Measurements from ENCODE around the gene GH2. TPM values are rescaled to one million over a fixed set of nuclear protein-coding genes. Genes with fewer than 3 reads are reported as not detected.

GH2 gene
- polyA plus RNA-seq, 4 donors = not detected

DNA sequence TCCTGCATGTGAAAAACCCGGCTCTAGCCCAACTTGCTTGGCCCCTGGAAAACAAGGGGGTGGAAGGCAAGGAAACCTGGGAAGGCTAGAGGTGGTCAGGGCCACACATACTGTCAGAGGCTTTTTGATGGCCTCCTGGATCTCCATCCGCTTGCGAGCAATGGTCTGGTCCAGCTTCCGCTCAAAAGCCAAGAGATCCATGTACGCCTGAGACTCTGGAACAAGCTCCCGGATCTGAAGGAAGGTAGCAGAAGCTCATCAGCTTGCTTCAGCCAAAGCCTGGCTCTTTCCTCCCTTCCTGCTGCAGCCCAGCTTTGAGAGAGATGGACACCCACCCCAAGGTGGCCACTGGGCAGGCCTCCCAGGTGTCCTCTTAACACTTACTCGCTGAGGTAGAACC lies 44.9 kb downstream of the GH2 start:
- FAIRE-seq = no peak

DNA sequence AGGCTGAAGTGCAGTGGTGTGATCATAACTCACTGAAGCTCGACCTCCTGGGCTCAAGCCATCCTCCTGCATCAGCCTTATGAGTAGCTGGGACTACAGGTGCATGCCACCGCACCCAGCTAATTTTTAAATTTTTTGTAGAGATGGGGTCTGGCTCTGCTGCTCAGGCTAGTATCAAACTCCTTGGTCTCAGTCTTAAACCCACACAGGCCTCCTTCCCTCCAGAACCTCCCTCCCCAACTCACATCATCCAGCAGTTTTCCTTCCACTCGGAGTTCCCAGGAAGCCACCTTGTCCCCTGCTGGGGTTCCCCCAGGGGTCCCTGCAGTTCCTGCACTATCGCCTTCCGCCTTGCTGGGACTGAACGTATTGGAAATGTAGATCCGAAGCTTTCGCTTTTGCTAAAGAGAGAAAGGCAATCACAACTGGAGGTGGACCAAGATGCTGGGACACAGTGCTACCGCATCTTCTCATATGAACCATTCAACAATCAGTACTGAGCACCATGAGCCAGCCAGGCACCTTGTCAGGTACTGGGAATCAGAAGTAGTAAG lies 46.5 kb downstream of the GH2 start:
- Histone ChIP-seq H3K4me3 (ENCODE audit: low read depth in 1 of 3, low read length in 3 of 3) (no peak overlapping the region), H3K36me3 (ENCODE audit: control insufficient read depth in 3 of 3, insufficient read depth in 2 of 3, low read depth in 1 of 3, low read length in 3 of 3) (peaks cover 25 to 80% (median 27%) of the 10 kb centered on the region in 3 donors), H3K27ac (ENCODE audit: low read depth in 1 of 3, low read length in 2 of 3) (no peak overlapping the region), H3K4me1 (ENCODE audit: control insufficient read depth in 3 of 3, insufficient read depth in 2 of 3, low read depth in 1 of 3, low read length in 2 of 3) (peaks cover 3 to 9% (median 9%) of the 10 kb centered on the region in 3 donors), H3K27me3 (ENCODE audit: control insufficient read depth in 3 of 3, insufficient read depth in 3 of 3, low read length in 3 of 3) (no peaks in the 10 kb centered on the region), H3K9me3 (ENCODE audit: control insufficient read depth in 2 of 2, insufficient read depth in 1 of 2, low read depth in 1 of 2, low read length in 1 of 2) (no peaks in the 10 kb centered on the region)
- WGBS, 3 donors = 87 to 89% (median 87%) methylated on average over 9 of the region's 9 CpGs
- FAIRE-seq (no peak), DNase-seq (no peak)

More for the DNA sequence above, 44.9 kb downstream of the GH2 start:
- Histone ChIP-seq H3K4me3 (ENCODE audit: low read depth in 1 of 3, low read length in 3 of 3) (no peak overlapping the region), H3K27me3 (ENCODE audit: control insufficient read depth in 3 of 3, insufficient read depth in 3 of 3, low read length in 3 of 3) (no peaks in the 10 kb centered on the region), H3K9me3 (ENCODE audit: control insufficient read depth in 2 of 2, insufficient read depth in 1 of 2, low read depth in 1 of 2, low read length in 1 of 2) (no peaks in the 10 kb centered on the region), H3K36me3 (ENCODE audit: control insufficient read depth in 3 of 3, insufficient read depth in 2 of 3, low read depth in 1 of 3, low read length in 3 of 3) (peaks cover 16 to 72% (median 21%) of the 10 kb centered on the region in 3 donors), H3K27ac (ENCODE audit: low read depth in 1 of 3, low read length in 2 of 3) (no peak overlapping the region), H3K4me1 (ENCODE audit: control insufficient read depth in 3 of 3, insufficient read depth in 2 of 3, low read depth in 1 of 3, low read length in 2 of 3) (peaks cover 9 to 21% (median 17%) of the 10 kb centered on the region in 3 donors)
- DNase-seq = no peak
- 96 to 97% (median 96%) methylated on average over 7 of the region's 7 CpGs for WGBS, 3 donors

DNA sequence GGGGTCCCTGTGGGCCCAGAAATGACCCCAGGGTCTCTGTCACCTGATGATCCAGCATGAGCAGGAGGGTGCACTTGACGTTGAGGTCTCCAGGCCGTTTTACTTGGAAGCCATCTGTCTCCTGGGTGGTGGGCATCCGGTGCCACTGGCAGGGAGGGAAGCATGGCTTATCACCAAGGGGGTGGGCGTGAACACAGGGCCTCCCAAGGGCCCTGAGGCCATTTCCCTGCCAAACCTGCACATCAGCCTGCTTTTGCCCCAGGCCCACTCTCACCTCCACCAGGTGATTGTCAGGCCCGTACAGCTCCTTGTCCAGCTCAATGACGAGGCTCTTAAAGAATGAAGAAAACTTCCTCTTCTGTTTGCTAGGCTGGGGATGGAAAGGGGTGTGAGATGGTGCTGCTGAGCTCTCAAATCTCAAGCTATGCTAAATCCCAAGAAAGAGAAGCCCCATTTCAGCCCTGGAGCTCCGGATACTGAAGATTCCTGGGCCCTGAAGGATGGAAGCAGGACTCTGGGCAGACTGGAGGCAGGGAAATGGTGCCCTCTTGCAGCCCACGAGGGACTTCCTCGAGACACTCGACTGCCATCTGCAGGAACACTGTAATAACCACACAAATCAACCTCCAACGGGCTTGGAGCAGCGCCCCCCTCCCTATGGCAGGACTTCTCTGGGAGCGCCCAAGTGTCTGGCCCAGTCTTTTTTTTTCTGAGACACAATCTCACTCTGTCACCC lies 47.1 kb downstream of the GH2 start:
- Histone ChIP-seq H3K9me3 (ENCODE audit: control insufficient read depth in 2 of 2, insufficient read depth in 1 of 2, low read depth in 1 of 2, low read length in 1 of 2) (no peaks in the 10 kb centered on the region), H3K4me3 (ENCODE audit: low read depth in 1 of 3, low read length in 3 of 3) (no peak overlapping the region), H3K27ac (ENCODE audit: low read depth in 1 of 3, low read length in 2 of 3) (no peak overlapping the region), H3K36me3 (ENCODE audit: control insufficient read depth in 3 of 3, insufficient read depth in 2 of 3, low read depth in 1 of 3, low read length in 3 of 3) (peaks cover 28 to 86% (median 30%) of the 10 kb centered on the region in 3 donors), H3K4me1 (ENCODE audit: control insufficient read depth in 3 of 3, insufficient read depth in 2 of 3, low read depth in 1 of 3, low read length in 2 of 3) (peaks cover 3 to 7% (median 5%) of the 10 kb centered on the region in 3 donors), H3K27me3 (ENCODE audit: control insufficient read depth in 3 of 3, insufficient read depth in 3 of 3, low read length in 3 of 3) (no peaks in the 10 kb centered on the region)
- FAIRE-seq = no peak
- 39 to 44% (median 41%) methylated on average over 13 of the region's 13 CpGs for WGBS, 3 donors
- DNase-seq = peak; percentile 74 to 84

DNA sequence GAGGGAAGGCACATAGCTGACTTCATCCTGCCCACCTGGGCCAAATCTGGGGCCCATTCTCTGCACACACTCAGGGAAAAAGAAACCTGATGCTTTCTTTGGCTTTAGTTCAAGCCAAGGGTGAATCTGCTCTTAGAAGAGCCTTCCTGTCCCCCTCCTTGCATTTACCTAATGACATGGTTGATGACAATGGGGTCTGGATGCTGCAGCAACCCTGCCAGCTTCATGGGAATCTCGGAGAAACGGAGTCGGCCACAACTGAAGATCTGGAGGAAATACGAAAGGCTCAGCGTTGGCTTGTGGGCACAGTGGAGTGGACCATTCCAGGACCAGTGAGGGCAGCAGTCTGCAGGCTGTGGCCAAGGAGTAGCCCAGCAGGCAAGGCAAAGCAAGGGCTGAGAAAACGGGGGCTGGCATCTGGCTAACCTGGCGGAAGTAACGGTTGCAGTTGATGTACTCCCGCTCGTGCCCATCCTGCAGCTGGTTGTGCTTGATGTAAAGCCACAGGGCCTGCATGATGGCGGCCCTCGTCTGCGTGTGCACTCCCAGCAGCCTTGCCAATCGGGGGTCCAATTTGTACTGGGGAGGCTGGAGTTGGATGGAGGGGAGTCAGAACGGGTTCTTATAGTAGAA lies 47.9 kb downstream of the GH2 start:
- Histone ChIP-seq H3K4me1 (ENCODE audit: control insufficient read depth in 3 of 3, insufficient read depth in 2 of 3, low read depth in 1 of 3, low read length in 2 of 3) (peaks cover 3 to 6% (median 3%) of the 10 kb centered on the region in 3 donors), H3K36me3 (ENCODE audit: control insufficient read depth in 3 of 3, insufficient read depth in 2 of 3, low read depth in 1 of 3, low read length in 3 of 3) (peaks cover 30 to 92% (median 31%) of the 10 kb centered on the region in 3 donors), H3K27me3 (ENCODE audit: control insufficient read depth in 3 of 3, insufficient read depth in 3 of 3, low read length in 3 of 3) (no peaks in the 10 kb centered on the region), H3K4me3 (ENCODE audit: low read depth in 1 of 3, low read length in 3 of 3) (no peak overlapping the region), H3K27ac (ENCODE audit: low read depth in 1 of 3, low read length in 2 of 3) (no peak overlapping the region), H3K9me3 (ENCODE audit: control insufficient read depth in 2 of 2, insufficient read depth in 1 of 2, low read depth in 1 of 2, low read length in 1 of 2) (no peaks in the 10 kb centered on the region)
- FAIRE-seq = no peak
- 92 to 94% (median 93%) methylated on average over 15 of the region's 15 CpGs for WGBS, 3 donors
- DNase-seq = no peak

DNA sequence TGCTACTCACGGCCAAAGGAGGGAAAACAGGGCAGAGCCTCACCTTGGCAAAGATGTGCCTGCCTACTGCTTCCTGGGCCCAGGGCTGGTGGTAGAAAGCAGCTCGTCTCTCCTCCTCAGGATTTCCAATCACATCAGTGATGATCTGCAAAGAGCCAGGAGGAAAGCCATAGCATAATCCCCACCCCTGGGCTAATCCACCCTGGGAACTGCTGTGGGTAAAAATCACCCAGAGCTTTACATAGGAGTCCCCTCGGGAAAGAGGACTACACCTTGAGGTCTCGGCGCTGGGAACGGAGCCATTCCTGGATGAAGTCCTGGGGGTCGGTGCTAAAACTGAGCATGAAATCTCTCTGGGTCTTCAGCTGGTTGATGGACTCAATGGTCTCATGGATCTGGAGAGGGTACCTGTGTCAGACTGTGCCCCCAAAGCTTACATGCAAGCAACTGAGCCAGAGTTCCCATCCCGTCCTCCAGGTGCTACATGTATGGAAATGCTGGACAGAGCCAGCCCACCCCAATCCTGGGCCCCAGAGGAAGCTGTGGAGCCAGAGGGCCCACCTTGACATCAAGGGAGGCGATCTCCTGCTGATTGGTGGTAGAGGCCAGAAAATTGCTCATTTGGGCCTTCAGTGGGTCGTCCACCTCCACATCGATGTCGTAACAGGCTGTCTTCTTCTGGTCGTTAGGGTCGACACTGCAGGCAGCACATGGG lies 48.6 kb downstream of the GH2 start:
- Histone ChIP-seq H3K27ac (ENCODE audit: low read depth in 1 of 3, low read length in 2 of 3) (no peak overlapping the region), H3K4me3 (ENCODE audit: low read depth in 1 of 3, low read length in 3 of 3) (no peak overlapping the region), H3K4me1 (ENCODE audit: control insufficient read depth in 3 of 3, insufficient read depth in 2 of 3, low read depth in 1 of 3, low read length in 2 of 3) (peaks cover 3 to 13% (median 5%) of the 10 kb centered on the region in 3 donors), H3K9me3 (ENCODE audit: control insufficient read depth in 2 of 2, insufficient read depth in 1 of 2, low read depth in 1 of 2, low read length in 1 of 2) (no peaks in the 10 kb centered on the region), H3K27me3 (ENCODE audit: control insufficient read depth in 3 of 3, insufficient read depth in 3 of 3, low read length in 3 of 3) (no peaks in the 10 kb centered on the region), H3K36me3 (ENCODE audit: control insufficient read depth in 3 of 3, insufficient read depth in 2 of 3, low read depth in 1 of 3, low read length in 3 of 3) (peaks cover 30 to 90% (median 31%) of the 10 kb centered on the region in 3 donors)
- 84 to 85% (median 85%) methylated on average over 14 of the region's 14 CpGs for WGBS, 3 donors
- FAIRE-seq (no peak), DNase-seq (no peak)

DNA sequence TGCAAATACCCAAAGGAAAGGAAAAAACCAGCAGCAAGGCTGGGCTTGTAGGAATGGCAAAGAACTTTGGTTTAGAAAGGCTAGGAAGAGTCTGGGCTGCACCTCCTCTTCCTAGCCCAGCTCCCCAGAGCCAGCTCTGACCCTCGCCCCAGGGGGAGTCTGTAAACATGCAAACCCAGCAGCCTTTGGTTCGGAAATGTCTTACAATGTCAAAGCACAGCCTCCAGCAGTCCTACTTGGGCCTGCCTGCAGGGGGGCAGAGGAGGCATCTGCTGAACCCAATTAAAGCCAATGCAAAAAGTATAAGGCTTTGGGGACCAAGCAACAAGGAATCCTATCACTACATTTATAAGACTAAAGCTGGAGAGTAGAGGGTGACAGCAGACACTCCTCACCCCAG lies 49.3 kb downstream of the GH2 start:
- peaks cover 30 to 83% (median 31%) of the 10 kb centered on the region in 3 donors for H3K36me3 ChIP-seq (ENCODE audit: control insufficient read depth in 3 of 3, insufficient read depth in 2 of 3, low read depth in 1 of 3, low read length in 3 of 3)
- H3K9me3 ChIP-seq (ENCODE audit: control insufficient read depth in 2 of 2, insufficient read depth in 1 of 2, low read depth in 1 of 2, low read length in 1 of 2) = no peaks in the 10 kb centered on the region
- DNase-seq (no peak), FAIRE-seq (no peak)
- H3K27me3 ChIP-seq (ENCODE audit: control insufficient read depth in 3 of 3, insufficient read depth in 3 of 3, low read length in 3 of 3) = no peaks in the 10 kb centered on the region
- 79 to 83% (median 82%) methylated on average over 2 of the region's 2 CpGs for WGBS, 3 donors
- H3K4me3 ChIP-seq (ENCODE audit: low read depth in 1 of 3, low read length in 3 of 3) = no peak overlapping the region
- H3K4me1 ChIP-seq (ENCODE audit: control insufficient read depth in 3 of 3, insufficient read depth in 2 of 3, low read depth in 1 of 3, low read length in 2 of 3) = peaks cover 3 to 15% (median 5%) of the 10 kb centered on the region in 3 donors
- no peak overlapping the region for H3K27ac ChIP-seq (ENCODE audit: low read depth in 1 of 3, low read length in 2 of 3)

DNA sequence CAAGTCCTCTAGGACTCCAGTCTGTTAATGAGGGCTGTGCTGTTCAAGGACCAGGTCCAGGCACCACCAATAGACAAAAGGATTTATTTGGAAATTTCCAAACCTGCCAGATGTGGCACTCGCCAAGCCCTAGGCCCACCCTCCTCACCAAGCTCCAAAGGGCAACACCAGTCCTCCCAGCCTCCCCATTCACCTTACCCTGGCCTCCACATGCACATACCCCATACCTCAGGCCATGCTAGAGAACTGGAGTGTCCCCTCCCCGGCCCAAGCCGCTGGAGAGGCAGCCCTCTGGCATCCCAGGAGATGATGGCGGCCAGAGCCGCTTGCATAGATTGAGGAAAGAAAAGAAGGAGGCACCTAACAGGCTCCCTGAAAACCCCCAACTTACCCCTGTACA lies 49.7 kb downstream of the GH2 start:
- Histone ChIP-seq H3K36me3 (ENCODE audit: control insufficient read depth in 3 of 3, insufficient read depth in 2 of 3, low read depth in 1 of 3, low read length in 3 of 3) (peaks cover 30 to 79% (median 31%) of the 10 kb centered on the region in 3 donors), H3K4me3 (ENCODE audit: low read depth in 1 of 3, low read length in 3 of 3) (no peak overlapping the region), H3K9me3 (ENCODE audit: control insufficient read depth in 2 of 2, insufficient read depth in 1 of 2, low read depth in 1 of 2, low read length in 1 of 2) (no peaks in the 10 kb centered on the region), H3K27ac (ENCODE audit: low read depth in 1 of 3, low read length in 2 of 3) (no peak overlapping the region), H3K4me1 (ENCODE audit: control insufficient read depth in 3 of 3, insufficient read depth in 2 of 3, low read depth in 1 of 3, low read length in 2 of 3) (peaks cover 3 to 15% (median 5%) of the 10 kb centered on the region in 3 donors), H3K27me3 (ENCODE audit: control insufficient read depth in 3 of 3, insufficient read depth in 3 of 3, low read length in 3 of 3) (no peaks in the 10 kb centered on the region)
- FAIRE-seq = no peak
- 80 to 88% (median 88%) methylated on average over 5 of the region's 5 CpGs for WGBS, 3 donors
- DNase-seq = no peak

DNA sequence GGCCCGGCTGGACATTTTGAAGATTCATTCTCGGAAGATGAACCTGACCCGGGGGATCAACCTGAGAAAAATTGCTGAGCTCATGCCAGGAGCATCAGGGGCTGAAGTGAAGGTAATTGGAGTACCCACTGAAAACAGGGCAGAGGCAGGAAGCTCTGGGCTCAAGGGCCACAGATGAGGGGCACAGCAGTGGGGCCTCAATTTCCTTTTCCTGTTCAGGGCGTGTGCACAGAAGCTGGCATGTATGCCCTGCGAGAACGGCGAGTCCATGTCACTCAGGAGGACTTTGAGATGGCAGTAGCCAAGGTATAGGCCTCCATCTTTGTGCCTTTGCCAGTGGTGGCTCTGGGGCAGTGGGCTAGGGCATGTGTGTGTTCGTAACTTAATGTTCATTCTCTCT lies 50.2 kb downstream of the GH2 start:
- no peaks in the 10 kb centered on the region for H3K27me3 ChIP-seq (ENCODE audit: control insufficient read depth in 3 of 3, insufficient read depth in 3 of 3, low read length in 3 of 3)

More for the DNA sequence above, 50.2 kb downstream of the GH2 start:
- no peak for DNase-seq
- no peaks in the 10 kb centered on the region for H3K9me3 ChIP-seq (ENCODE audit: control insufficient read depth in 2 of 2, insufficient read depth in 1 of 2, low read depth in 1 of 2, low read length in 1 of 2)
- H3K36me3 ChIP-seq (ENCODE audit: control insufficient read depth in 3 of 3, insufficient read depth in 2 of 3, low read depth in 1 of 3, low read length in 3 of 3) = peaks cover 30 to 74% (median 31%) of the 10 kb centered on the region in 3 donors
- WGBS, 3 donors = 66 to 69% (median 67%) methylated on average over 8 of the region's 8 CpGs
- FAIRE-seq = no peak
- H3K4me3 ChIP-seq (ENCODE audit: low read depth in 1 of 3, low read length in 3 of 3) = no peak overlapping the region
- H3K4me1 ChIP-seq (ENCODE audit: control insufficient read depth in 3 of 3, insufficient read depth in 2 of 3, low read depth in 1 of 3, low read length in 2 of 3) = peaks cover 3 to 15% (median 5%) of the 10 kb centered on the region in 3 donors
- no peak overlapping the region for H3K27ac ChIP-seq (ENCODE audit: low read depth in 1 of 3, low read length in 2 of 3)

Measured in small intestine (tissue), 7 donors.